GM23338 (cell line): ENCODE measurements around the gene ADPRH. TPM values are rescaled to one million over a fixed set of nuclear protein-coding genes. Genes with fewer than 3 reads are reported as not detected.
"Not testable (repeated sequence)": the region's sequence is repeated elsewhere in the genome, so short reads cannot be mapped to it uniquely, and the experiment has no call there.

Source experiments
- ATAC-seq: fragments of 200-7000 bp; cut with Tn5 transposase; 3 replicates; pipeline ENCODE4 v1.9.1; 2020
- DNase-seq: peaks from one replicate; pipeline ENCODE4 v3.0.0-alpha.2; 2015; ENCODE audit warnings: low spot score
- H2AFZ ChIP-seq: fragments of 200-600 bp; sonication (generic); 2 replicates; pipeline ENCODE4 v1.8.0; 2016; ENCODE audit warnings: antibody characterized with exemption, mild to moderate bottlenecking, moderate library complexity
- H3F3A ChIP-seq: fragments of 200-600 bp; sonication (generic); replicated peaks from 2 replicates; pipeline ENCODE4 v1.8.0; 2017; ENCODE audit warnings: antibody characterized with exemption, mixed run types, low read depth
- H3K27ac ChIP-seq: fragments of 200-600 bp; sonication (generic); 2 replicates; pipeline ENCODE4 v1.6.1; 2016; ENCODE audit warnings: low read depth
- H3K27me3 ChIP-seq: fragments of 200-600 bp; sonication (generic); 2 replicates; pipeline ENCODE4 v1.8.0; 2016; ENCODE audit warnings: mild to moderate bottlenecking, mixed run types, moderate library complexity; ENCODE audit not compliant: insufficient read depth
- H3K36me3 ChIP-seq: fragments of 200-600 bp; sonication (generic); 2 replicates; pipeline ENCODE4 v1.8.0; 2016; ENCODE audit warnings: mild to moderate bottlenecking; ENCODE audit not compliant: insufficient read depth
- H3K4me1 ChIP-seq: fragments of 200-600 bp; sonication (generic); 2 replicates; pipeline ENCODE4 v1.8.0; 2016; ENCODE audit warnings: mild to moderate bottlenecking, moderate library complexity; ENCODE audit not compliant: insufficient read depth
- H3K4me2 ChIP-seq: fragments of 200-600 bp; sonication (generic); 2 replicates; pipeline ENCODE4 v1.7.1; 2017; ENCODE audit warnings: mixed run types
- H3K4me3 ChIP-seq: fragments of 200-600 bp; sonication (generic); 2 replicates; pipeline ENCODE4 v1.6.1; 2016; ENCODE audit warnings: mixed run types
- H3K79me2 ChIP-seq: fragments of 200-600 bp; sonication (generic); replicated peaks from 2 replicates; pipeline ENCODE4 v1.8.0; 2017; ENCODE audit warnings: mild to moderate bottlenecking; ENCODE audit not compliant: insufficient read depth
- H3K9me2 ChIP-seq: fragments of 200-600 bp; sonication (generic); 2 replicates; pipeline ENCODE4 v1.8.0; 2017; ENCODE audit not compliant: insufficient read depth
- H4K20me1 ChIP-seq: fragments of 200-600 bp; sonication (generic); replicated peaks from 2 replicates; pipeline ENCODE4 v1.8.0; 2017; ENCODE audit warnings: mild to moderate bottlenecking; ENCODE audit not compliant: insufficient read depth
- H3K27ac Mint-ChIP-seq: 2 replicates; pipeline ENCODE4 v1.8.0; 2020; ENCODE audit warnings: inconsistent platforms, mild to moderate bottlenecking, moderate library complexity, mixed read lengths
- H3K27me3 Mint-ChIP-seq: 3 replicates; pipeline ENCODE4 v1.8.0; 2022; ENCODE audit warnings: low read depth, mild to moderate bottlenecking, moderate library complexity, mixed read lengths, inconsistent platforms; ENCODE audit not compliant: insufficient read depth, poor library complexity
- H3K36me3 Mint-ChIP-seq: 3 replicates; pipeline ENCODE4 v1.8.0; 2021; ENCODE audit warnings: low read depth, mild to moderate bottlenecking, inconsistent platforms, moderate library complexity, mixed read lengths
- H3K4me1 Mint-ChIP-seq: 3 replicates; pipeline ENCODE4 v1.8.0; 2020; ENCODE audit warnings: mild to moderate bottlenecking, inconsistent platforms, mixed read lengths
- H3K4me3 Mint-ChIP-seq: 3 replicates; pipeline ENCODE4 v1.8.0; 2021; ENCODE audit warnings: moderate library complexity, mild to moderate bottlenecking, inconsistent platforms, mixed read lengths
- H3K9me3 Mint-ChIP-seq: 3 replicates; pipeline ENCODE4 v1.8.0; 2020; ENCODE audit warnings: moderate library complexity, mild to moderate bottlenecking, inconsistent platforms, mixed read lengths
- EZH2phosphoT487 ChIP-seq: fragments of 200-600 bp; sonication (generic); IDR thresholded peaks from one replicate; pipeline ENCODE4 v1.8.1; 2018; ENCODE audit warnings: antibody characterized with exemption; ENCODE audit not compliant: unreplicated experiment
- POLR2AphosphoS5 ChIP-seq: IDR thresholded peaks from 2 replicates; pipeline ENCODE4 v1.6.1; 2016; ENCODE audit warnings: antibody characterized with exemption, low read depth
- STAT1 ChIP-seq: IDR thresholded peaks from one replicate; pipeline ENCODE4 v1.6.1; 2016; ENCODE audit warnings: antibody characterized with exemption; ENCODE audit not compliant: unreplicated experiment
- ZNF114 ChIP-seq: fragments of 250-450 bp; sonication (Bioruptor Pico); IDR thresholded peaks from 2 replicates; pipeline ENCODE4 v1.5.0; 2020; ENCODE audit warnings: mild to moderate bottlenecking, moderate library complexity
- polyA plus RNA-seq: library from polyadenylated mRNA; unstranded; fragments of >200 nt; fragmentation: Nextera tagmentation; extraction: Ambion mirVana; gene quantifications from 2 replicates; pipeline ENCODE4 v1.2.1, GENCODE V29; 2016
- total RNA-seq: library from RNA; depleted of rRNA; stranded (reverse); fragments of >200 nt; shearing (Covaris generic); gene quantifications from 2 replicates; pipeline ENCODE4 v1.2.3, GENCODE V29; 2014
- TF ChIP-seq, protein P1 (sequence below): fragments of 250-450 bp; sonication (Bioruptor Pico); IDR thresholded peaks from 2 replicates; pipeline ENCODE4 v1.5.0; 2020; ENCODE audit warnings: mild to moderate bottlenecking, moderate library complexity

ADPRH gene
- total and polyA plus RNA-seq, 2 experiments from 2014 or later = 1.2 to 3.4 TPM

GRCh38 chr3:119563334-119563733 is 16.0 kb upstream of the ADPRH start:
- H3K27me3 Mint-ChIP-seq, ATAC-seq, H3K9me3 Mint-ChIP-seq, H4K20me1 ChIP-seq, H3K79me2 ChIP-seq, H3K27ac Mint-ChIP-seq, H3K9me2 ChIP-seq, H3K4me3 Mint-ChIP-seq, H3F3A ChIP-seq, H2AFZ ChIP-seq, H3K27ac ChIP-seq, H3K4me1 Mint-ChIP-seq, H3K36me3 Mint-ChIP-seq, H3K4me1 ChIP-seq, H3K36me3 ChIP-seq, H3K4me3 ChIP-seq, H3K4me2 ChIP-seq, H3K27me3 ChIP-seq, DNase-seq: not testable (repeated sequence)

GRCh38 chr3:119569156-119569555 is 10.1 kb upstream of the ADPRH start:
- Histone ChIP-seq H2AFZ (no peak overlapping the region), H4K20me1 (no peaks in the 10 kb centered on the region), H3K27ac (no peak overlapping the region), H3K4me2 (no peak overlapping the region), H3K79me2 (no peaks in the 10 kb centered on the region), H3K4me3 (no peak overlapping the region), H3K27me3 (no peaks in the 10 kb centered on the region), H3F3A (no peaks in the 10 kb centered on the region), H3K4me1 (no peaks in the 10 kb centered on the region), H3K36me3 (no peaks in the 10 kb centered on the region), H3K9me2 (no peaks in the 10 kb centered on the region)
- H3K27me3 Mint-ChIP-seq = peaks cover 4% of the 10 kb centered on the region
- H3K4me1 Mint-ChIP-seq = no peaks in the 10 kb centered on the region
- no peak overlapping the region for H3K4me3 Mint-ChIP-seq
- H3K27ac Mint-ChIP-seq = no peak overlapping the region
- H3K9me3 Mint-ChIP-seq = no peaks in the 10 kb centered on the region
- no peaks in the 10 kb centered on the region for H3K36me3 Mint-ChIP-seq
- TF ChIP-seq EZH2phosphoT487 (no peak), ZNF114 (CRISPR knock-in tag) (no peak), POLR2AphosphoS5 (no peak), STAT1 (no peak)
- TF ChIP-seq, protein P1, sequence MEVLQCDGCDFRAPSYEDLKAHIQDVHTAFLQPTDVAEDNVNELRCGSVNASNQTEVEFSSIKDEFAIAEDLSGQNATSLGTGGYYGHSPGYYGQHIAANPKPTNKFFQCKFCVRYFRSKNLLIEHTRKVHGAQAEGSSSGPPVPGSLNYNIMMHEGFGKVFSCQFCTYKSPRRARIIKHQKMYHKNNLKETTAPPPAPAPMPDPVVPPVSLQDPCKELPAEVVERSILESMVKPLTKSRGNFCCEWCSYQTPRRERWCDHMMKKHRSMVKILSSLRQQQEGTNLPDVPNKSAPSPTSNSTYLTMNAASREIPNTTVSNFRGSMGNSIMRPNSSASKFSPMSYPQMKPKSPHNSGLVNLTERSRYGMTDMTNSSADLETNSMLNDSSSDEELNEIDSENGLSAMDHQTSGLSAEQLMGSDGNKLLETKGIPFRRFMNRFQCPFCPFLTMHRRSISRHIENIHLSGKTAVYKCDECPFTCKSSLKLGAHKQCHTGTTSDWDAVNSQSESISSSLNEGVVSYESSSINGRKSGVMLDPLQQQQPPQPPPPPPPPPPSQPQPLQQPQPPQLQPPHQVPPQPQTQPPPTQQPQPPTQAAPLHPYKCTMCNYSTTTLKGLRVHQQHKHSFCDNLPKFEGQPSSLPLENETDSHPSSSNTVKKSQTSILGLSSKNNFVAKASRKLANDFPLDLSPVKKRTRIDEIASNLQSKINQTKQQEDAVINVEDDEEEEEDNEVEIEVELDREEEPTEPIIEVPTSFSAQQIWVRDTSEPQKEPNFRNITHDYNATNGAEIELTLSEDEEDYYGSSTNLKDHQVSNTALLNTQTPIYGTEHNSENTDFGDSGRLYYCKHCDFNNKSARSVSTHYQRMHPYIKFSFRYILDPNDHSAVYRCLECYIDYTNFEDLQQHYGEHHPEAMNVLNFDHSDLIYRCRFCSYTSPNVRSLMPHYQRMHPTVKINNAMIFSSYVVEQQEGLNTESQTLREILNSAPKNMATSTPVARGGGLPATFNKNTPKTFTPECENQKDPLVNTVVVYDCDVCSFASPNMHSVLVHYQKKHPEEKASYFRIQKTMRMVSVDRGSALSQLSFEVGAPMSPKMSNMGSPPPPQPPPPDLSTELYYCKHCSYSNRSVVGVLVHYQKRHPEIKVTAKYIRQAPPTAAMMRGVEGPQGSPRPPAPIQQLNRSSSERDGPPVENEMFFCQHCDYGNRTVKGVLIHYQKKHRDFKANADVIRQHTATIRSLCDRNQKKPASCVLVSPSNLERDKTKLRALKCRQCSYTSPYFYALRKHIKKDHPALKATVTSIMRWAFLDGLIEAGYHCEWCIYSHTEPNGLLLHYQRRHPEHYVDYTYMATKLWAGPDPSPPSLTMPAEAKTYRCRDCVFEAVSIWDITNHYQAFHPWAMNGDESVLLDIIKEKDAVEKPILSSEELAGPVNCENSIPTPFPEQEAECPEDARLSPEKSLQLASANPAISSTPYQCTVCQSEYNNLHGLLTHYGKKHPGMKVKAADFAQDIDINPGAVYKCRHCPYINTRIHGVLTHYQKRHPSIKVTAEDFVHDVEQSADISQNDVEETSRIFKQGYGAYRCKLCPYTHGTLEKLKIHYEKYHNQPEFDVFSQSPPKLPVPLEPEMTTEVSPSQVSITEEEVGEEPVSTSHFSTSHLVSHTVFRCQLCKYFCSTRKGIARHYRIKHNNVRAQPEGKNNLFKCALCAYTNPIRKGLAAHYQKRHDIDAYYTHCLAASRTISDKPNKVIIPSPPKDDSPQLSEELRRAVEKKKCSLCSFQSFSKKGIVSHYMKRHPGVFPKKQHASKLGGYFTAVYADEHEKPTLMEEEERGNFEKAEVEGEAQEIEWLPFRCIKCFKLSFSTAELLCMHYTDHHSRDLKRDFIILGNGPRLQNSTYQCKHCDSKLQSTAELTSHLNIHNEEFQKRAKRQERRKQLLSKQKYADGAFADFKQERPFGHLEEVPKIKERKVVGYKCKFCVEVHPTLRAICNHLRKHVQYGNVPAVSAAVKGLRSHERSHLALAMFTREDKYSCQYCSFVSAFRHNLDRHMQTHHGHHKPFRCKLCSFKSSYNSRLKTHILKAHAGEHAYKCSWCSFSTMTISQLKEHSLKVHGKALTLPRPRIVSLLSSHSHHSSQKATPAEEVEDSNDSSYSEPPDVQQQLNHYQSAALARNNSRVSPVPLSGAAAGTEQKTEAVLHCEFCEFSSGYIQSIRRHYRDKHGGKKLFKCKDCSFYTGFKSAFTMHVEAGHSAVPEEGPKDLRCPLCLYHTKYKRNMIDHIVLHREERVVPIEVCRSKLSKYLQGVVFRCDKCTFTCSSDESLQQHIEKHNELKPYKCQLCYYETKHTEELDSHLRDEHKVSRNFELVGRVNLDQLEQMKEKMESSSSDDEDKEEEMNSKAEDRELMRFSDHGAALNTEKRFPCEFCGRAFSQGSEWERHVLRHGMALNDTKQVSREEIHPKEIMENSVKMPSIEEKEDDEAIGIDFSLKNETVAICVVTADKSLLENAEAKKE (CRISPR knock-in tag) = no peak
- no peak for DNase-seq
- ATAC-seq = no peak
